ENCODE data around the gene PMM2.
"Not testable (repeated sequence)": the region's sequence is repeated elsewhere in the genome, so short reads cannot be mapped to it uniquely, and the experiment has no call there.

The PMM2 gene

DNA sequence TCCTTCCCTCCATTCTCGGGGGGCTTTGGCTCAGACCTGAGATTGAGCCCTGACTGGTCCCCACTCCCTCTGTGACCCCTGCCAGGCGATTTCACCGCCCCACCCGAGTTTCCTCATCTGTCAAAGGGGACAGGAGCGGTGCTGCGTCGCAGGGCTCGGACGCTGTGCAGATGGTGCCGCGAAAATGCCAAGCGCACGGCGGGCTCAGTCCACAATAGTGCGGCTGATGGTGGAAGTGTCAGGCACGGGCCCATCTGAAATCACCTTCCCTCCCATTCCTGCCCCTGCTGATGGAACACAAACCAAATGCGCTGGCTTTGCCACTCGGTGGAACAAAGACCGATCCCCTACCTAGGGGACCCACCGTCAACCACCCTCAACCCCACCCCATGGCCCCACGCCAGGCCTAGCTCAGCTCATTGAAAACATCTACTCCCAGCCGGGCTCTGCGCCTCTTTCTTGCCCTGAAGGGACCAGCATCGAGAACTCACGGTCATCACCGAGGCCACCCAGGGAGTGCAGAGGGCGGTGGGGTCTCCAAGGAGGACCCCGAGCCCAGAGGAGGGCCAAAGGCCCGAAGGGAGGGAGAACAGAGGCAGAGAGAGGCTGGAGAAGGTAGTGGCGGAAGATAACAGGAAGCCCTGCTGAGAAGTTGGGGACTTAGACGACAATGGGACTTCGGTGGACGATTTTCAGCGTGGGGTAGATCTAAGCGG lies 69.7 kb downstream of the PMM2 start:
- DNase-seq (ENCODE audit: low read depth in 2 of 2), result no peak

GRCh38 chr16:8867932-8868415 lies 70.3 kb downstream of the PMM2 start:
- DNase-seq (ENCODE audit: low read depth in 2 of 2), result peak in 1 of 2 donors; percentile 28

DNA sequence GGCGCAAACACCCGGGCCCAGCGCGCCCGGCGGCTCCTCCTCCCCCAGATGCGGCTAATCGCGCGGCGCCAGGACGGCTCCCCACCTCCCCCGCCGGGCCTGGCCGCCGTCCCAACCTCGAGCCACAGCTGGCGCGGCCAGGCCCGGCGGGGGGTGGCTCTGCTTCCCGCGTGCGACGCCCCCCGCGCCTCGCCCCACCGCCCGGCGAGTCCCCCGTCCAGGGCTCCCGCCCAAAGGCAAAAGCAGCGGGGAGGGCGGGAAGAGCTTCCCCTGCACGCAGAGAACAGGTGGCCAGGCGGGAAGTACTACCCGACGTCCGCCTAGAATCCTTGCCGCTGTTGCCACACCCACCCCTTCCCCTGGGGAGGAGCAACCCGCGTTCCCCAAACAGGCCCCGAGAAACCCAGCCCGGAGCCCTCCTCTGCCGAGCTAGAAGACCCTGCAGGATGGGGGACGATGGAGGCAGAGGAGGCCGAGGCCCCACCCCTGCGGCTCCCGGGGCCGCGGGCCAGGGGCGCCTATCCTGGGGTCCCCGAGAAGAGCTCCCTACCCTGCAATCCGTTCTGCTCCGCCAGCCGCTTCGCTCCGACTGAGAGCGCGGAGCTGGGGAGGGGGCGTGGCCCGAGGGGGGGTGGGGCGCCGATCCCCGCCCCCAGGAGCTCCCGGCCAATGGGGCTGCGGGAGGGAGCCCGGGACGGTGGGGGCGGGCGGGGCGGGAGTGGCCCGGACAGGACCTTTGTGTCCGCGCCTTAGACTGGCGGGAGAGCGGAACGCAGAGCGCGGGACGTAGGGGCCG lies 71.0 kb downstream of the PMM2 start, which contains the start of gene CARHSP1:
CARHSP1 (minus strand) TSS at position 591 of the 796 bp plus-strand sequence. CDS start 9,678 bp downstream, outside the sequence.
- DNase-seq (ENCODE audit: low read depth in 2 of 2), result peak; percentile 54 to 66

- no peak for DNase-seq (ENCODE audit: low read depth in 2 of 2)
Observed at GRCh38 chr16:8869212-8869987, 71.8 kb downstream of the PMM2 start.

- not testable (repeated sequence) for DNase-seq (ENCODE audit: low read depth in 2 of 2)
Observed at GRCh38 chr16:8869988-8870241, 72.3 kb downstream of the PMM2 start.

DNA sequence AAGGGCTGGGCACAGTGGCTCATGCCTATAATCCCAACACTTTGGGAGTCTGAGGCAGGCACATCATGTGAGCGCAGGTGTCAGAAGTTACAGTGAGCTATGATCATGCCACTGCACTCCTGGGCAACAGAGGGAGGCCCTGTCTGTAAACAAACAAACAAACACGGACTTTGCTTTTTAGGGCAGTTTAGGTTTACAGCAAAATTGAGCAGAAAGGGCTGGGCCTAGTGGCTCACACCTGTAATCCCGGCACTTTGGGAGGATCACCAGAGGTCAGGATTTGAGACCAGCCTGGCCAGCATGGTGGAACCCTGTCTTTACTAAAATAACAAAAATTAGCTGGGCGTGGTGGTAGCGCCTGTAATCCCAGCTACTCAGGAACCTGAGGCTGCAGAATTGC lies 74.4 kb downstream of the PMM2 start:
- DNase-seq (ENCODE audit: low read depth in 2 of 2), result no peak

DNA sequence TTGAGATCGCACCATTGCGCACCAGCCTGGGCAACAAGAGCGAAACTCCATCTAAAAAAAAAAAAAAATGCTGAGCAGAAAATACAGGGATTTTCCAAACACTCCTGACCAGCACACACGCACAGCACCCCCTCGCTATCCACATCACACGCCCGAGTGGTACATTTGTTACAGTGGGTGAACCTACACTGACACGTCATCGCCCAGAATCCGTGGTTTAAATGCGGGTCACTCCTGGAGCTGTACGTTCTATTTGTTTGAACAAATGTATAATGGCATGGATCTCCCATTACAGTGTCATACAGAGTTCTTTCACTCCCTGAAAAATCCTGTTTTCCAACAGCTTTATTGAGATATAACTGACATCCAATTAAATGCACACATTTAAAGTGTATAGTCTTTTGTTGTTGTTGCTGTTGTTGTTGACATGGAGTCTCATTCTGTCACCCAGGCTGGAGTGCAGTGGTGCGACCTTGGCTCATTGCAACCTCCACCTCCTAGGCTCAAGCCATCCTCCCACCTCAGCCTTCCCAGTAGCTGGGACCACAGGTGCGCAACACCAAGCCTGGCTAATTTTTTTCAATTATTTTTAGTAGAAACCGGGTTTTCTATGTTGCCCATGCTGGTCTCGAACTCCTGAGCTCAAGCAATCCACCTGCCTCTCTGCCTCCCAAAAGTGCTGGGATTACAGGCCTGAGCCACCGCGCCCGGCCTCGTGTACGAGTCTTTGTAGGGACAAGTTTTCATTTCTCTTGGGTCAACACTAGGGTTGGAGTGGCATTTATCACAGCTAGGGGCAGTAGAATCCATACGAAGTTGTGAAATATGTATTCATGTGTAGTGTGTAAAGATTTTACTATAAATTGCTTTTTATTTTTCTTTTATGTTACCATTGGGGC lies 75.6 kb downstream of the PMM2 start:
- no peak for DNase-seq (ENCODE audit: low read depth in 2 of 2)

- not testable (repeated sequence) for DNase-seq (ENCODE audit: low read depth in 2 of 2)
Observed at GRCh38 chr16:8873866-8874195, 76.2 kb downstream of the PMM2 start.

- no peak for DNase-seq (ENCODE audit: low read depth in 2 of 2)
Observed at GRCh38 chr16:8874388-8874787, 76.7 kb downstream of the PMM2 start.

- DNase-seq (ENCODE audit: low read depth in 2 of 2), result not testable (repeated sequence)
Observed at GRCh38 chr16:8875317-8875716, 77.7 kb downstream of the PMM2 start.

DNA sequence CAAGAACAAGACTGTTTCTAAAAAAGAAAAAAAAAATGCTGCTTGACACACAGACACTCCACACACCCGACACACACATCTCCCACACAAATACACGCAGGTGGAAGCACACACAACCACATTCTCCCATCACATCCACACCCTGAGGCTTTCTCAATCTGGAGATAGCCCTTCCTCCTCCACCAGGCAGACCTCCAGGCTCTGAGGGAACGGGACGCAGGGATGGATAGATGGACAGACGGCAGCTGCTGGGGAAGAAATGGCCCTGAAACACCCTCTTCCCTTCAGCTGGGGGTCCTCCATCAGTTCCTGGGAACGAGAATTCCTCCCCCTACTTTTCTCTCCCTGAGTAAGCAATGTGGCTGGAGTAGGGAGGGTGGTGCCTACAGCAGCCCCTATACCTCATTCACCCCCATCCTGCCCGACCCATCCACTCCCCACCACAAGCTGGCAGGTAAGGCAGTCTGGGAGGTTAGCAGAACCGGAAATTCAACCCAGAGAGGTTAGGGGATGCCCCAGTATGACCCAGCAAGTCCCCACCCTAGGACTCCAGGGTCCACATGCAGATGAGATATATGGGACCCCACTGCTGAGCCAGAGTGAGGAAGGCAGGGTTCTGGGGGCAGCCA lies 80.4 kb downstream of the PMM2 start:
- no peak for DNase-seq (ENCODE audit: low read depth in 2 of 2)

GRCh38 chr16:8878523-8878911 lies 80.9 kb downstream of the PMM2 start:
- DNase-seq (ENCODE audit: low read depth in 2 of 2), result no peak

DNA sequence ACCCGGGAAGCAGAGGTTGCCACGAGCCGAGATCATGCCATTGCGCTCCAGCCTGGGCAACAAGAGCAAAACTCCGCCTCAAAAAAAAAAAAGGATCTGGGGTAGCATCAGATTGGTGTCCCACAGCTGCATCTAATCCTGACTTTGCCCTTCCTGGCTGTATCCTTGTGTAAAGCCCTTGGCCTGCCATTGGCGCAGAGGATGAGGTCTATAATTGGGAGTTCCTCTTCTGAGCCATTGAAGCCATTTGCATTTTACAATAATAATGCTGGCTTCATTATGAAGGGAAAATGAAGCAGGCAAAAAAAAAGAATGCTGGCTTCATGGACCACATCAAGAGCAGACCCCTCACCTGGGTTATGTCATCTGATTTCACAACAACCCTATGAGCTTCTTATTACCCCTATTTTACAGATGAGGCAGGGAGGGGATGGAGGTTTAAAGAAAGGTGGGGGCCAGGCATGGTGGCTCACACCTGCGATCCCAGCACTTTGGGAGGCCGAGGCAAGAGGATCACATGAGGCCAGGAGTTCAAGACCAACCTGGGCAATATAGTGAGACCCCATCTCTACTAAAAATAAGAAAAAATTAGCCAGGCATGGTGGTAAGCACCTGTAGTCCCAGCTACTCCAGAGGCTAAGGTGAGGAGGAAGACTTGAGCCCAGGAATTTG lies 83.3 kb downstream of the PMM2 start:
- no peak for DNase-seq (ENCODE audit: low read depth in 2 of 2)

DNA sequence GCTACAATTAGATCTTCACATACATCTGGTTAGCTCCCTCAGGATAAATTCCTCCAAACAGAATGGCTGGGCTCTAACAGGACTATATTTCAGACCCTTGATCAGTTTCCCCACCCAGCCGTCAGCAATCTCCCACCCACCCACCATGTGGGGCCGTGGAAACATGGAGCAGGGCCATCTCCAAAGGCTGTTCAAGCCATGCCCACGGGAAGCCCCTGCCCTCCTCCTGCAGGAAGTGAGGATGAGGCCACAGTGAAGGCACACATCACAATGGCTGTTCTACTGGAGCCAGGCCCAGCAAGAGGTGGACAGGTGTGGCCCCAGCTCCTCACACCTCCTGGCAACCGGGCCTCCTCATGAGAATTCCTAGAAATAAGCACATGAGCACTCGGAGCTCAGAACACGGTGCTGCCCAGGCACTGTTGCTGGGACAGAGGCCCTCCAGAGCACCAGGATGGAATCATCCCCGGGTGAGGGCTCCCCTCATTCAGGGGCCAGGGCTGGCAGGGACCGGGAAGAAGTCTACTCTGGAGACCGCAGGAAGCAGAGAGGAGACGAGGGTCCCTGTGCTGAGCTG lies 84.5 kb downstream of the PMM2 start, which contains the start of gene LITAFD:
LITAFD (plus strand) TSS at position 311 of the 577 bp plus-strand sequence. CDS start 2,005 bp downstream, outside the sequence.
- DNase-seq (ENCODE audit: low read depth in 2 of 2), result no peak

GRCh38 chr16:8882725-8883377 lies 85.2 kb downstream of the PMM2 start:
- DNase-seq (ENCODE audit: low read depth in 2 of 2), result no peak

DNA sequence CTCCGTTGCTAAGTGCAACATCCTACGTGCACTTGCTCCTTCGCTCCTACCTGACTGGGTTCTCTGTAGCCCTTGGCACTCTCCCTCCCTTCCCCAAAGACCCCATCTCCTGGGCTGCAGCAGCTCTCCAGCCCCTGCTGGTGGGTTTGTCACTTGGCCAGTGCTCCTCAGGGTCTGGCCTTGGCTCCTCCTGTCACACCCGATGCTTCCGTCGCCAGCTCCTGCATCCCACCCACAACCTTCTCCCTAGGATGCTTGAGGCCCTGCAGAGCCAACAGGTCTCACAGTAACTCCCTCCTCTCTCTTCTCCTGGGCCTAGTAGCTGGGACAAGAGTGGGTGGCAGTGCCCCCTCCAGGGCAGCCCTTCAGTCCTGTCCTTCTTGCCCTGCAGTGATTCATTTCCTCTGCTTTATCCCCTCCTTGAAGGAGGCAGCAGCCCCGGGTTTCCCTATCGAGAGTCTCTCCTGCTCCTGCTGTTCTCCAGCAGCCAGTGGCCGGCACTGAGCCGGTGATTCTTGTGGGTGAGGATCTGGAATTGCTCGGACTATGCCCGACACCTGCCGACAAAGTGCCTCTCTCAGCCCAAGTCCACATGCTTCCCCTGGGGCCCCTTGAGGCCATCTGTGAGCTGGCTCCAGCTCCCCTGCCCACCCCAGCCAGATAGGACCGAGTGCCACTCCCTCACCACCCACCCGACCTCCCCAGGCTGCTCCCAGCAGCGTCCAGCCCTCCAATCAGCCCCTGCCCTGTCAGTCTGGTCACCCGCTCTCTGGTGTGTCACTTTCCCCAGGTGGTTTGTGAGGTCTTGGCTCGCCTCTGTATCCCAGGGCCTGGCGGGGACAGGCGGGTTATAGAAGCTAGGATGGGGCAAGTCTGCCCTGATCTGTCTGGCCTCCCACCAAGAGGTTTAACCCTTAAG lies 88.3 kb downstream of the PMM2 start:
- no peak for DNase-seq (ENCODE audit: low read depth in 2 of 2)

- DNase-seq (ENCODE audit: low read depth in 2 of 2), result no peak
Observed at GRCh38 chr16:8886593-8887430, 89.2 kb downstream of the PMM2 start.

DNA sequence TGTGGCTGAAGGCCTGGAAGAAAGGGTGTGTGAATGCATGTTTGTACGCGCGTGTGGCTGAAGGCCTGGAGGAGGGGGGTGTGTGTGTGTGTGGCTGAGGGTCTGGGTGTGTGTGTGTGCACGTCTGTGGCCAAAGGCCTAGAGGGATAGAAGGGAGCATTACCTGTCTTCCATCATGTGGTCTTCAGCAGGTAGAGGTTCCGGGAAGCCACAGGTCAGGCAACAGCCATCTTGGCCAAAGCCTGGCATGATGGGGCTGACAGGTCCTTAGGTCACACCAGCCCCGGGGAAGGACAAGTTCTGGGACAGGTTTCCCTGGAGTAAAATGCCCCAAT lies 89.8 kb downstream of the PMM2 start:
- DNase-seq (ENCODE audit: low read depth in 2 of 2), result no peak
